Activated T-cell treated with anti-CD3 and anti-CD28 coated beads, Interleukin-2, amount 50 U/mL, for 4 hours (primary cell): ENCODE data around the gene KRTAP20-3. TPM values are rescaled to one million over a fixed set of nuclear protein-coding genes. Genes with fewer than 3 reads are reported as not detected.

Source experiments
- ATAC-seq, 2 donors: fragments of 200-7000 bp; cut with Tn5 transposase; one replicate each; pipeline ENCODE4 v1.10.0; 2021
- DNase-seq: peaks from one replicate; pipeline ENCODE4 v3.0.0-alpha.2; 2020
- H3K27me3 Mint-ChIP-seq: one replicate; pipeline ENCODE4 v1.8.0; 2021; ENCODE audit warnings: low read depth, mixed read lengths
- H3K36me3 Mint-ChIP-seq: one replicate; pipeline ENCODE4 v1.8.0; 2022; ENCODE audit warnings: mixed read lengths; ENCODE audit not compliant: insufficient read depth
- H3K4me1 Mint-ChIP-seq: one replicate; pipeline ENCODE4 v1.8.0; 2021; ENCODE audit warnings: low read depth, mixed read lengths
- H3K4me3 Mint-ChIP-seq: one replicate; pipeline ENCODE4 v1.8.0; 2021; ENCODE audit warnings: mild to moderate bottlenecking, moderate library complexity, mixed read lengths
- H3K9me3 Mint-ChIP-seq: one replicate; pipeline ENCODE4 v1.8.0; 2021; ENCODE audit warnings: mixed read lengths
- total RNA-seq, 3 donors: library from RNA; stranded (reverse); gene quantifications; one replicate each; pipeline ENCODE4 v1.2.1, GENCODE V29; 2021

The KRTAP20-3 gene
- total RNA-seq, 3 donors from 2014 or later = not detected

DNA sequence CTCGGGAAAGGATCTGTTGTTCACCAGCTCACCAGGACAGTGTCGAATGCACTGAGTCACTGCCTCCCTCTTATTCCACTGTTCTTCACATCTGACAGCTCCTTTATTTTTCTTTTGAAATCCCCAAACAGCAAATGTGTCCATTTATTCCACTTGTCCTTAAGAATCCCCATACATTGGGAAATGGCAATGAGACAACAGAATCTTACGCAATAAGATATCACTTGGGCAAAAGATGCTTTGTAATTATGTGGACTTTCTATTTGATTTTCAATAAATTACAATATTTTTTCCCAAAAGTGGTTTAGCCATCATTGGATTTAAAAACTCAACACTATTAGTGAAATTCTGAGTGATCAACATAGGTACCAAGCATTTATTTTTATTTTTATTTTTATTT, 4.0 kb upstream of the KRTAP20-3 start:
- no peaks in the 10 kb centered on the region for H3K27me3 Mint-ChIP-seq
- H3K4me3 Mint-ChIP-seq = no peak overlapping the region
- no peak for ATAC-seq
- no peaks in the 10 kb centered on the region for H3K9me3 Mint-ChIP-seq
- no peaks in the 10 kb centered on the region for H3K4me1 Mint-ChIP-seq
- no peaks in the 10 kb centered on the region for H3K36me3 Mint-ChIP-seq
- DNase-seq = no peak

DNA sequence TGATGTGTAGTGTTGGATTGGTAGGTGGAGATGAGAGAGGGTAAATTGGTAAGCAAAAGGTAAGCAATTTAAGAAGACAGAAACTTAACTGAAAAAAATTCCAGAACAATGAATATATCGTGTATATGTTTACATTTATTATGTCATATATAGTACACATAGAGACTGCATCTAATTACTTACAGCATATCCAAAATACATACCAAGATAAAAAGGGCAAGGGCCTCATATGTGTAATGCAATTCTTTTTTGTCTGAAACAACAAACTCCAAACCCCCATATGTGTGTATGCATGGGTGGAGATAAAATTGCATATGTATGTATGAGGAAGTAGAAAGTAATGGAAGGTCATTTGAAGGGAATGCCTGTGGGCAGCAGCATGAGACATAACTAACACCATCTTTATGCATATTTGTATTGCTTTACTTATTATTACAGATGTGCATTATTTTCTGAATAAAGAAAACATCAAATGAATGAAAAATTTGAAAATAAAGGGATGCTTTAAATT, 4.3 kb downstream of the KRTAP20-3 start:
- Mint-ChIP-seq H3K27me3 (peaks cover 3% of the 10 kb centered on the region), H3K36me3 (no peaks in the 10 kb centered on the region), H3K4me1 (no peaks in the 10 kb centered on the region), H3K4me3 (no peak overlapping the region), H3K9me3 (peaks cover 10% of the 10 kb centered on the region)
- DNase-seq = no peak
- ATAC-seq = no peak

DNA sequence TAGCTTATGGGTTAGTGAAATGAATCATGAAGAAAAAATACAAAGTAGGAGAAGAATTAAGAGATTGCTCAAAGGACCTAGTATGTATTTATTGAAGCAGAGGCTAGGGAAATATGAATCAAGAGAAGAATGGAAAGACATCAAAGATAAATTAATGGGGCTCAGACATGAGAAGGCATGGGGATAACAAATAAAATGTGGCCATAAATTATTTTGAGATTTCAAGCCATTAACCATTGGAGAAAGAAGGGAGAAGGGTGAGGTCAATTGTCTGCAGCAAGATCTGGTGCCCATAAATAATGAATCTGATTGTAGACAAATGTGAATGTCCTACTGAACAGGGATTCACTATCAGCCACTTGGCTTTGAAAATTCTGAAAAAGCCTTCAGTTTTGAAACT, 10.2 kb downstream of the KRTAP20-3 start:
- H3K4me1 Mint-ChIP-seq = no peaks in the 10 kb centered on the region
- no peaks in the 10 kb centered on the region for H3K9me3 Mint-ChIP-seq
- no peak for ATAC-seq
- no peaks in the 10 kb centered on the region for H3K36me3 Mint-ChIP-seq
- no peak for DNase-seq
- no peak overlapping the region for H3K4me3 Mint-ChIP-seq
- H3K27me3 Mint-ChIP-seq = peaks cover 3% of the 10 kb centered on the region

DNA sequence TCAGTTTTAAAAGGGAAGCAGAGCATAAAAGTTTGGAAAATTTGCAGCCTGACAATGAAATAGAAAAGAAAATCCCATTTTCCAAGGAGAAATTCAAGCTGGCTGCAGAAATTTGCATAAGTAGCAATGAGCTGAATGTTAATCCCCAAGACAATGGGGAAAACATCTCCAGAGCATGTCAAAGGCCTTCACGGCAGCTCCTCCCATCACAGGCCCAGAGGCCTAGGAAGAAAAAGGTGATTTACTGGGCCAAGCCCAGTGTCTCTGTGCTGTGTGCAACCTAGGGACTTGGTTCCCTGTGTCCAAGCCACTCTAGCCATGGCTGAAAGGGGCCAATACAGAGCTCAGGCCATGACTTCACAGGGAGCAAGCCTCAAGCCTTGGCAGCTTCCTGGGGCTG, 26.1 kb downstream of the KRTAP20-3 start:
- Mint-ChIP-seq H3K9me3 (peaks cover 9% of the 10 kb centered on the region), H3K4me1 (no peaks in the 10 kb centered on the region), H3K4me3 (no peak overlapping the region), H3K27me3 (no peaks in the 10 kb centered on the region), H3K36me3 (no peaks in the 10 kb centered on the region)
- ATAC-seq = no peak
- no peak for DNase-seq

DNA sequence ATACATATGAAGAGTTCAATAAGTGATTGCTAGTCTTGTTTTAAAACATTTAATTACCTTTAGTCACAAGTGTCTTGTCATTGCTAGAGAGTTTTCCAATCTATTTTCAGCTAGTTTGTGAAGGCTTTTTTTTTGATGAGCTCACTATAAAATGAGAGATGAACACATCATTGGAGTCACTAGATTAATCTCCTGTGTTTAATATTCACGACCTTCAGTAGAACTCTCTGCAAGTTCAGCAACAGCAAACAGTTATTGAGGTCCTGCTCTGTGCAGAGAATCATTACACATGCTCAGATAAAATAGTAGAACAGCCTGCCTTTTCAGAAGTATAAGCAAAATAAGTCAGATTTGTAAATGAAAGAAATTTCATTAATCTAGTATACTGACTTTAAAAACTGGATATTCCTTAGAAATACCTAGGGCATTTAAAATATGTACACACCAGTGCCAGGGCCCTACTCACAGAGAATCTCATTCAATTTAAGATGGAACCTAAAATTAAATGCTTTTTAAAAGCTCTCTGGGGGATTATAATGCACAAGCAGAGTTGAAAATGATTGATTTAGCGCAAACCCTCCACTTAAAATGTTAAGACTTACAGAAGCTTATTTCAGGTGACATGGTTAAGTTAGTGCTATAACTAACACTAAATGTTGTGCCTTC, 30.5 kb downstream of the KRTAP20-3 start:
- H3K4me1 Mint-ChIP-seq = no peaks in the 10 kb centered on the region
- peaks cover 9% of the 10 kb centered on the region for H3K9me3 Mint-ChIP-seq
- H3K27me3 Mint-ChIP-seq = no peaks in the 10 kb centered on the region
- ATAC-seq = no peak
- no peak overlapping the region for H3K4me3 Mint-ChIP-seq
- DNase-seq = no peak
- no peaks in the 10 kb centered on the region for H3K36me3 Mint-ChIP-seq

DNA sequence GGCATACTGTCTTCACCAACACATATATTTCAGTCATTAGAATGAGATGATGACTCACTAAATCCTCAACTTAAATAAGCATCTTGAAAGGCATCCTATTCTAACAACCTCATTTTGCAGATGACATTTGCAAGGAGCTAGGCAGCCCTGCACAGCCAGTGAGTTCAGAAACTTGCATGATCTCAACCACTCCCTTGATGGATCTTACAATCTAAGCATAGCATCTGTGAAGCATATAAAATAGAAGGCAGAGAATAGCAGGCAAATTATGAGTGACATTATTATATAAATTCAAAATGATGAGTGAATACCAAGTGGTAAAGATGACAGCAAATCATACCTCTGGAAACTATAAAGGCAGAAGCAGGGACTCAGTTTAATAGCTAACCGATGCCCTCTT, 31.6 kb downstream of the KRTAP20-3 start:
- H3K36me3 Mint-ChIP-seq = no peaks in the 10 kb centered on the region
- ATAC-seq = no peak

DNA sequence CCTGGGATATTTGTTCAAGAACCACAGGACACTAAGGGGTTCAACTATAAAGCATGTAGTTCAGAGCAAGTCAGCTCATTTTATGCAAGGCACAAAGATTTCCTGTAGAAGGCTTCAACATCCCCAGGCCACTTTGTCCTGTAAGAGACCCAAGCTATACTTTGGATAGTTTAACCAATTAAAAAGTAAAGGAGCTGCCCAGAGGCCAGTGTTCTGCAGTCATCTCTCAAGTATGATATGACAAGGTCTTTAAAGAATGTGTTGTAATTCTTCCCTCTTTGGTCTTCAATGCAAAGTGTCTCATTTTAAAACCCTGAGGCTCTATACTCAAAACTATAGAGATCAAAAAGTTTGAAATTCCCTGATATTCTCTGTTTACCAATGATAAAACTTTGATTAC, 34.1 kb downstream of the KRTAP20-3 start:
- H3K4me1 Mint-ChIP-seq = no peaks in the 10 kb centered on the region
- DNase-seq (no peak), ATAC-seq (no peak)
- H3K27me3 Mint-ChIP-seq = no peaks in the 10 kb centered on the region
- H3K9me3 Mint-ChIP-seq = no peaks in the 10 kb centered on the region
- no peak overlapping the region for H3K4me3 Mint-ChIP-seq
- no peaks in the 10 kb centered on the region for H3K36me3 Mint-ChIP-seq

More for the DNA sequence above, 31.6 kb downstream of the KRTAP20-3 start:
- Mint-ChIP-seq H3K4me3 (no peak overlapping the region), H3K4me1 (no peaks in the 10 kb centered on the region), H3K27me3 (no peaks in the 10 kb centered on the region), H3K9me3 (peaks cover 9% of the 10 kb centered on the region)
- DNase-seq = no peak

DNA sequence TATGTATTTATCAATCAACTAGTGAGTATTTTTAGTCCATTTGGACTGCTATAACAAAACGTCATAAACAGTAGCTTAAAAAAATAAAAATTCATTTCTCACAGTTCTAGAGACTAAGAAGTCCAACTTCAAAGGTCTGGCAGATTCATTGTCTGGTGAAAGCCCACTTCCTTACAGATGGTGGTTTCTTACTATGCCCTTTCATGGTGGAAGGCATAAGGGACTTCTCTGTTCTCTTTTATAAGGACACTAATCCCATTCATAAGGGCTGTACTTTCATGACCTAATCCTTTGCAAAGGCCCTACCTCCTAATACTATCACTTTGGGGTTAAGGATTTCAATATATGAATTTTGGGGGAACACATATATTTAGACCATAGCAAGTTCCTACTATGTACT, 37.9 kb downstream of the KRTAP20-3 start:
- Mint-ChIP-seq H3K36me3 (no peaks in the 10 kb centered on the region), H3K4me1 (no peaks in the 10 kb centered on the region), H3K9me3 (peaks cover 3% of the 10 kb centered on the region), H3K27me3 (no peaks in the 10 kb centered on the region), H3K4me3 (no peak overlapping the region)
- ATAC-seq = no peak
- no peak for DNase-seq

DNA sequence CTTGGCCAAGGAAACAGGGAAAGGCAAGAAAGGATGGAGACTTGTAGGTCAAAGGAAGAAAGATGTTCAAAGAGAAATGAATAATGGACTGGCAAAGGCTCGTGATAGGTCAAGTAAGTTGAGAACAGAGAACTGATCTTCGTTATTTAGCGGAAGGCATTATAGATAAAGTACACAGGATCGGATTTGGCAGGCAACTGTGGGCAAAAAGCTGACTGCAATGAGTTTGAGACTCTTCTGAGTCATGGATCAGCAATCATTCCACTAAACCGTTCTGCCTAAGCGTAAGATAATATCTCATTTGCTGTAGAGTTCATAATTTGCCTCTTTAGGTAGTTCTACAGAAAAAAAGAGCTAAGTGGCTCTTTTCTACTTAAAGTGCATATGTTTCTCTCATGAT, 41.8 kb downstream of the KRTAP20-3 start:
- Mint-ChIP-seq H3K4me1 (no peaks in the 10 kb centered on the region), H3K27me3 (no peaks in the 10 kb centered on the region), H3K36me3 (no peaks in the 10 kb centered on the region), H3K9me3 (peaks cover 3% of the 10 kb centered on the region), H3K4me3 (no peak overlapping the region)
- ATAC-seq = no peak
- no peak for DNase-seq

DNA sequence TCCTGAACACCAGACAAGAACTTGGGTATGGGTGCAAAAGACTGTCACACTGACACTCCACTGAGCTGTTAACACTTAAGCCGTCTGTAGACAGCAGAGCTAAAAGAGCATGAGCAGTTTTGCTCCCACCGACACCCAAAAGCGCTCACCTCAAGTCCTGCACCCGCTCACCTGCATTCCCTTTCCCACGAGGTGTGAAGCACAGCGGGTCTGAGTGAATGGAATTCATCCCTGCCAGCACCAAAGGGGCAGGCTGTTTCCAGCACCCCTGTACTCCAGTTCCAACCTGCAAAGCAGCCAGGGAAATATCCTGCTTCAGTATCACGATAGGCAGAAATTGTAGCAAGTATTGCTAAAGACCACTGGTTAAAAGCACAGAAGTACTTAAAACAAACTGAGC, 47.2 kb downstream of the KRTAP20-3 start:
- H3K4me3 Mint-ChIP-seq = no peak overlapping the region
- H3K36me3 Mint-ChIP-seq = no peaks in the 10 kb centered on the region
- no peaks in the 10 kb centered on the region for H3K9me3 Mint-ChIP-seq
- no peaks in the 10 kb centered on the region for H3K4me1 Mint-ChIP-seq
- no peaks in the 10 kb centered on the region for H3K27me3 Mint-ChIP-seq
- DNase-seq (no peak), ATAC-seq (no peak)

Other genes starting within 250 kb of the KRTAP20-3 start
- gene KRTAP13-1, start 246.8 kb upstream of the KRTAP20-3 start, total RNA-seq = not detected
- not detected for gene KRTAP13-3, start 216.9 kb upstream of the KRTAP20-3 start, total RNA-seq
- not detected for gene KRTAP13-4, start 212.6 kb upstream of the KRTAP20-3 start, total RNA-seq
- gene KRTAP15-1, start 202.6 kb upstream of the KRTAP20-3 start, total RNA-seq = not detected
- gene KRTAP19-1, start 162.5 kb upstream of the KRTAP20-3 start, total RNA-seq = not detected
- not detected for gene KRTAP19-2, start 155.4 kb upstream of the KRTAP20-3 start, total RNA-seq
- gene KRTAP19-3, start 150.9 kb upstream of the KRTAP20-3 start, total RNA-seq = not detected
- not detected for gene KRTAP19-4, start 145.7 kb upstream of the KRTAP20-3 start, total RNA-seq
- gene KRTAP19-5, start 140.7 kb upstream of the KRTAP20-3 start, total RNA-seq = not detected
- gene KRTAP19-6, start 101.0 kb upstream of the KRTAP20-3 start, total RNA-seq = not detected
- not detected for gene KRTAP19-7, start 81.5 kb upstream of the KRTAP20-3 start, total RNA-seq
- gene KRTAP22-2, start 52.5 kb upstream of the KRTAP20-3 start, total RNA-seq = not detected
- gene KRTAP6-3, start 50.4 kb upstream of the KRTAP20-3 start, total RNA-seq = not detected
- not detected for gene KRTAP6-2, start 44.0 kb upstream of the KRTAP20-3 start, total RNA-seq
- not detected for gene KRTAP22-1, start 41.8 kb upstream of the KRTAP20-3 start, total RNA-seq
- not detected for gene KRTAP6-1, start 28.9 kb upstream of the KRTAP20-3 start, total RNA-seq
- gene KRTAP20-1, start 26.4 kb upstream of the KRTAP20-3 start, total RNA-seq = not detected
- gene KRTAP20-4, start 22.2 kb upstream of the KRTAP20-3 start, total RNA-seq = not detected
- gene KRTAP20-2, start 7.7 kb upstream of the KRTAP20-3 start, total RNA-seq = not detected
- gene KRTAP21-3, start 75.9 kb downstream of the KRTAP20-3 start, total RNA-seq = not detected
- gene KRTAP21-2, start 104.4 kb downstream of the KRTAP20-3 start, total RNA-seq = not detected
- not detected for gene KRTAP21-1, start 112.6 kb downstream of the KRTAP20-3 start, total RNA-seq
- gene KRTAP8-1, start 170.4 kb downstream of the KRTAP20-3 start, total RNA-seq = not detected
- not detected for gene KRTAP7-1, start 186.9 kb downstream of the KRTAP20-3 start, total RNA-seq
- gene KRTAP11-1, start 238.7 kb downstream of the KRTAP20-3 start, total RNA-seq = not detected